Mesodermal cell (in vitro differentiated cells): ENCODE results near the gene THSD7B.

Experiments used
- H3K27ac ChIP-seq: 2 replicates; pipeline ENCODE4 v1.7.0; 2013; ENCODE audit warnings: mild to moderate bottlenecking, low read depth, low read length, moderate library complexity; ENCODE audit not compliant: severe bottlenecking
- H3K36me3 ChIP-seq: 2 replicates; pipeline ENCODE4 v1.7.1; 2013; ENCODE audit warnings: mild to moderate bottlenecking, low read length, moderate library complexity; ENCODE audit not compliant: control insufficient read depth, insufficient read depth
- H3K4me1 ChIP-seq: one replicate; pipeline ENCODE4 v1.7.1; 2013; ENCODE audit warnings: mild to moderate bottlenecking, low read length; ENCODE audit not compliant: insufficient read depth, control insufficient read depth, poor library complexity, severe bottlenecking
- H3K4me3 ChIP-seq: 2 replicates; pipeline ENCODE4 v1.7.0; 2013; ENCODE audit warnings: low read length, control low read depth, mild to moderate bottlenecking; ENCODE audit not compliant: insufficient read depth, poor library complexity, severe bottlenecking; ENCODE audit errors: extremely low read depth
- H3K9me3 ChIP-seq: 2 replicates; pipeline ENCODE4 v1.7.1; 2013; ENCODE audit warnings: mild to moderate bottlenecking, low read length, moderate library complexity; ENCODE audit not compliant: control insufficient read depth
- WGBS, 2 experiments: methylation state at CpG; one replicate each; pipeline ENCODE4 v1.1.5; 2013; ENCODE audit warnings: missing lambda C conversion rate in 2 of 2; ENCODE audit not compliant: insufficient coverage in 2 of 2; 5-methylcytosine and 5-hydroxymethylcytosine counted together

The THSD7B gene

DNA sequence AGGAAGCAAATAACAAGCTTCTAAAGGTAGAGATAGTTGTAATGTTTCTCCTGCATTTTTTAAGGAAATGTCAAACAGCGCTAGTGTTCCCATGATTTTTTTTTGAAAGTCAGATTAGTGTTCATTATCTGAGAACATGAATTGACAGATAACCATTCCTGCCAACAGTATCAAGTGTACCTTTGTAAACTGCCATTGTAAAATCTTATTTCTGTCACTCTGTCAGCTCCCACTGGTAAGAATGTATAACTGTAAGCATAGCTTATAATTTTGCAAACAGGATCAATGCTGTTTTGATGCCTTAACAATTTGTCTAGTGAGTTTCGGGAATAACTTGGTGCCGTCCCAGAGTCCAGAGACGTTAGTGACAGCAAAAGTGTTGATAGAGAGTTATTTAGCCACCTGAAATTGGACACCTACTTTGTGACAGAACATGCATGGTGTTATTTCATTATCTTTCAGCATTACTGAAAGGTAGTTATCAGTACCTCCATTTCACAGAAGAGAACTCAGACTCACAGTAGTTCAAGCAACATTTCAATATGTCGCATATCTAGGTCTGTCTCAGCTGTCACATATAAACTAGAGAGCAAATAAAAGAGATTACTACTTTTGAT lies 221.4 kb downstream of the THSD7B start:
- WGBS, 2 experiments: 83 to 100% methylated on average over 1 to 2 of the region's 5 CpGs
- no peaks in the 10 kb centered on the region for H3K9me3 ChIP-seq
- H3K4me3 ChIP-seq: no peak overlapping the region
- no peaks in the 10 kb centered on the region for H3K36me3 ChIP-seq
- no peak overlapping the region for H3K27ac ChIP-seq
- H3K4me1 ChIP-seq: no peaks in the 10 kb centered on the region

DNA sequence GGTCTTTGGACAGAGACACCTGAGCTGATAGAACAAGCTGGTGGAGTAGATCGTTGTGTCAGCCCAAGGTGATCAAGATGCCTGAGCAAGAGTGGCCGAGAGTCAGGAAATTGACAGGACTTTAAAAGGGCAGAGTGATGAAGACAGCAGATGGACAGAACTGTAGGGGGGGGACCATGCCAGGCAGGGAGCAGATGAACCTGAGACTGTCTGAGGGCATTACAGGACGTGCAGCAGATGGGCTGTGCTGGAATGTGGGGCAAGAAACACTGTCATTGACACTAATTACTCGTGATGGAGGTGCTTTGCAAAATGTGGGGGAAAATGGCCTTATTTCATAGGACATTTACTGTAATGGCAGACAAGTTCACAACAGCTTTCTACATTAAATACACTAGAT lies 225.0 kb downstream of the THSD7B start:
- H3K36me3 ChIP-seq: no peaks in the 10 kb centered on the region

DNA sequence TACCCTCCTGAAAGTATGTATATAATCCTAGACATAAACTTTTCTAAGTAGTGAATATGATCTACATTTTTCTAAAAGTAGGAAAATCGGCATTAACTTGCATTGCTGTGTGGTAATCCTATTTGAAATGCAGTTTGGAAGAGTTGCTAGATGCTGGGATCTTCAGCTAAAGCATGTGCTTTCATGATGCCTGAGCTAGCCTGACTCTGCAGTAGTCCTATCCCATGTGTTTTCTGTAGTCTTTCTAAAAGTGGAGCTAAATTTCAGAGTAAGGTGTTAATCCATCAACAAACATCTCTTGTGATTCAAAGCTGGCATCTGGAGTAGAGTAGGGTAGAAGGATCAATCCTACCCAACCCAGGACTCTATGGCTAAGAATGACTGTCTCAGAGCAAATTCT lies 229.4 kb downstream of the THSD7B start:
- 88% methylated on average over 1 of the region's 1 CpG; no CpG with 5 or more reads in 1 of the 2 experiments for WGBS, 2 experiments
- Histone ChIP-seq H3K27ac (no peak overlapping the region), H3K36me3 (no peaks in the 10 kb centered on the region), H3K4me3 (no peak overlapping the region), H3K4me1 (peaks cover 3% of the 10 kb centered on the region), H3K9me3 (no peaks in the 10 kb centered on the region)

More for the DNA sequence above, 225.0 kb downstream of the THSD7B start:
- 79 to 100% methylated on average over 1 to 3 of the region's 4 CpGs for WGBS, 2 experiments
- Histone ChIP-seq H3K9me3 (no peaks in the 10 kb centered on the region), H3K27ac (no peak overlapping the region), H3K4me3 (no peak overlapping the region), H3K4me1 (no peaks in the 10 kb centered on the region)

DNA sequence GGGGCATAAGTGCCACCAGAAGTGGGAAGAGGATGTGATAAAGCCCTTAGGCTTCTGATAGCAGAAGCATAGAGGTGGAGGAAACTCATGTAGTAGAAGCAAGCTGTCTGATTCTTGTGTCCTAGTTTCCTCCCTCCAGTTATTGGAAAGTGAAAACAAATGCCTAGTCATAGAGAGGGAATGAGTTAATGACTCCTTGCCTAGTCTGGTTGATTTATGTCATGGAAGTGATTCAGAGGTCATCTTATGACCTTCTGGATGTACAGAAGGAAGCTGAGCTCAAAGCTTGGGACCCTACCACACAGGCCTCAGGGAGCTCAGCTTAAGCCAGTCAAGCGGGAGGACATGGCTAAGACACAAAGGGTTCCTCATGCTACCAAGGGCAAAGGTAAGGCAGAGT lies 232.2 kb downstream of the THSD7B start:
- WGBS, 2 experiments: 100% methylated on average over 1 of the region's 1 CpG; no CpG with 5 or more reads in 1 of the 2 experiments
- Histone ChIP-seq H3K27ac (peak overlapping the region; percentile 19), H3K4me3 (no peak overlapping the region), H3K36me3 (no peaks in the 10 kb centered on the region), H3K4me1 (peaks cover 3% of the 10 kb centered on the region), H3K9me3 (no peaks in the 10 kb centered on the region)

DNA sequence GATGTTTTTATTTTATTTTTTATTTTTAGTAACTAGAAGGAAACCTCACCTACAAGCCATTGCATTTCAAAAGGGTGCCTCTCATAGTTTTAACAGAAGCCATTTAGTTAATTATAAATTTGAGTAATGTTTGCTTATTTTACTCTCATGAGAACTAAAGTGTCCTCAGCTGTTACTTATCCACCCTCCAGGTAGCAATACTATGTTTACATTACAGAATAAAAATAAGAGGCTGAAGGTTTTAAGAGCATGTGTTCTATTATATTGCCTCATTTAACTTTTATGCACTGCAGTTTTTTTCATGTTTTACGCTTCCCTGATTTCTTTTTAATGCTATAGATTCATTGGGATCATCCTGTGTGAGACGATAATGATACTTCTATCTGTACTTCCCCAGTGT lies 235.5 kb downstream of the THSD7B start:
- 100% methylated on average over 1 of the region's 2 CpGs; no CpG with 5 or more reads in 1 of the 2 experiments for WGBS, 2 experiments
- Histone ChIP-seq H3K4me1 (peaks cover 3% of the 10 kb centered on the region), H3K36me3 (no peaks in the 10 kb centered on the region), H3K4me3 (no peak overlapping the region), H3K27ac (no peak overlapping the region), H3K9me3 (no peaks in the 10 kb centered on the region)

DNA sequence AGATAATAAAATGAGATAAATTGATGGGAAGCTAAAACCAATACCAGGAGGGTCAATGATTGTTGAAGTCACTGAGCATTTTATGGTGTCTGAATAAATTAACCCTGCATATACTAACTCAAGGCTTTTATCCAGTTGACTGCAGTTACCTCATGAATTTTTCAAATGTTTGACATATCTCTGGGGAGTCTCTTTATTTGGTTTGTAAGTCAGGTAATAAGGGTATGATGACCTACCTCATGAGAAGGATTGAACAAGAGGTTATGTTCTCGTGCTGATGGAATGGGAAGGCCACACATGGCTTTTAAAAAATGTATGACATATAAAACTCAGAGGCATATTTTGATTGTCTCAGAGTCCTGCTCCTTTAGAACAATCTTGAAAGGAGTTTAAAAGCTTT lies 237.6 kb downstream of the THSD7B start:
- Histone ChIP-seq H3K4me1 (no peaks in the 10 kb centered on the region), H3K27ac (no peak overlapping the region), H3K4me3 (no peak overlapping the region), H3K36me3 (no peaks in the 10 kb centered on the region), H3K9me3 (no peaks in the 10 kb centered on the region)
- 100% methylated on average over 1 of the region's 1 CpG; no CpG with 5 or more reads in 1 of the 2 experiments for WGBS, 2 experiments

DNA sequence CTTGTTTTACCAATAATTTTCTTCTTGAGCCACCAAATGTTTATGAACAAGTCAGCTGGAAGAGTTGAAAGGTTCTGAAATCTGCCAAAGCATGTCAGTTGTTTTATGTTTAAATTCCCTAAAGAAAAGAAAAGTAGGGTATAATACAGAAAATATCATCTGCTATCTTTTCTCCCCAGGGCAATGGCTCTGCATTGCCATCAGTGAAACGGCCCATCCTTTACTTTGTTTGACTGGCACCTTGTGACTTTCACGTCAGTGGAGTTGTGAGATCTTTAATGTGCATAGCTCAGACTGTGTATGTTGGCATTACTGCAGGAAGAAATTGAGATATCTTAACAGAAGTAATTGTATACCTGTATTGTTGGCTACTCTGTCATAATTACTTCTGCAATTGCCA lies 239.9 kb downstream of the THSD7B start:
- no peak overlapping the region for H3K4me3 ChIP-seq
- 60% methylated on average over 2 of the region's 2 CpGs; no CpG with 5 or more reads in 1 of the 2 experiments for WGBS, 2 experiments
- no peak overlapping the region for H3K27ac ChIP-seq
- H3K4me1 ChIP-seq: no peaks in the 10 kb centered on the region
- H3K9me3 ChIP-seq: no peaks in the 10 kb centered on the region
- H3K36me3 ChIP-seq: no peaks in the 10 kb centered on the region

DNA sequence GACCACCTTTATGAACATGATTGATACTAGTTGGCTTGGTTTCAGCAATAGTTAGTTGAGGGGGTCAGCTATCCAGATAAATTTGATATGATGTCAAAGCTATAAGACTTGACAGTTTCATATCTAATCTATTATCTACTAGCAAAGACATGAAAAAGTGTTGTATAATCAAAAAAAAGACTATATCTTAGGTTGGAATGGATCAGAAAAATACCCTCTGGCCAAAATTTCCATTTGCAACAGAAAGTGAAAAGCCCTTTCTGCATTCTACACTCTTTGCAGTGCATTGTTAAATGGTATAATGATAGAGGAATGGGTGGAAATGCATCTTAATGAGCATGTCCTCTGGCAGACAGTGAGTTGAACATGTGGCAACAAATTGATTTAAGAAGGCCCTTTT lies 242.6 kb downstream of the THSD7B start:
- no peak overlapping the region for H3K4me3 ChIP-seq
- H3K9me3 ChIP-seq: no peaks in the 10 kb centered on the region

DNA sequence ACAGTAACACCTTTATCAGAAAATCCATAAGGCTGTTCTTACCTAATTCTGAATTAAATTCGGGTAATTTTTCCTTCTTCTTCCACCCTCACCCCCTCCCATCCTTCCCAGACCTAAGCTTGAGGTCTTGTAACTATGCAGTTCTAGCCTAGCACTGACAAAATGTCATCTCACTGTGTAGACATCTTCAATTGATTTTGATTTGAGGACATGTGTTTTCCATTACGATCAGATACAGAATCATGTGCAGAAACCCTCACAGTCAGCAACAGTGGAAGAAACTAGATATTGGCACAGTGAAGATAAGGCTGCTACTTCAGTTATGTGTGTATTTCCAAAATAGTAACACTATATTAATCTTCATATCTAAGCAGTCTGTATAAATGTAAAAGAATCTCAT lies 244.6 kb downstream of the THSD7B start:
- Histone ChIP-seq H3K9me3 (no peaks in the 10 kb centered on the region), H3K4me1 (no peaks in the 10 kb centered on the region), H3K36me3 (no peaks in the 10 kb centered on the region), H3K4me3 (no peak overlapping the region), H3K27ac (no peak overlapping the region)
- WGBS, 2 experiments: 77 to 100% methylated on average over 1 to 2 of the region's 2 CpGs

More for the DNA sequence above, 242.6 kb downstream of the THSD7B start:
- no peak overlapping the region for H3K27ac ChIP-seq
- no peaks in the 10 kb centered on the region for H3K36me3 ChIP-seq
- H3K4me1 ChIP-seq: no peaks in the 10 kb centered on the region

DNA sequence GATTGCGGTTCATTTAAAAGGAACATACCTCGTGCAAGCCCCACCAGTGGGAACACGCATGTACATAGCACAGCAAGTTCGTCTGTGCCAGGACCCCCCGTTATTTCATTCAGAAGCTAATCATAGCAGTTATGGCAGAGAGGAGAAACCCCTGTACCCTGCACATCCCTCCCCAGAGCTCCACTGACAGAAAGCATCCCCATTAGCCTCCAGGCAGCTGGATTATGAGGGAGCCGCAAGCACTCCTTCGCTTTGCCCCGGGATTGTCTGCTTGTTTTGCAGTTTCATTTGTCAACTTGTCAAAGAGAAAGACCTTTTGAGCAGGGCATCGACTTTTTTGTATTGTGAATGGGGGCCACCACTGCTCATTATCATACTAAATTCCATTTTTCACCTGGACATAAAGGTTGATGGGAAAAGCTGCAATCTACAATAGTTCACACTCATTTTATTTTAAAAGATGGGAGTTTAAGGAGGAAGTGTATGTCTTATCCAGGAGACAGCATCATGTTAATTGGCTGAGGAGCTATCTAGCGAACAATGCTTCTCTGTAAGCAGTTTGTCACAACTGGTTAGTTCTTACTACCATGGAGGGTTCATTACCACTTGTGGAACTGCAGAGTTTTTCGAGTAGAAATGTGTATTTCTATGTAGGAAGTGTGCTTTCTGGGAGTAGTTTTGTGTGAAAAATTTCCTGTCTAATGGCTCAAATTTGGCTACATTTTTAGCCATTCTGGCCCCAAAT lies 255.3 kb downstream of the THSD7B start:
- Histone ChIP-seq H3K4me3 (no peak overlapping the region), H3K4me1 (no peaks in the 10 kb centered on the region), H3K36me3 (no peaks in the 10 kb centered on the region), H3K9me3 (no peaks in the 10 kb centered on the region), H3K27ac (no peak overlapping the region)
- 92 to 93% methylated on average over 7 to 10 of the region's 11 CpGs for WGBS, 2 experiments

DNA sequence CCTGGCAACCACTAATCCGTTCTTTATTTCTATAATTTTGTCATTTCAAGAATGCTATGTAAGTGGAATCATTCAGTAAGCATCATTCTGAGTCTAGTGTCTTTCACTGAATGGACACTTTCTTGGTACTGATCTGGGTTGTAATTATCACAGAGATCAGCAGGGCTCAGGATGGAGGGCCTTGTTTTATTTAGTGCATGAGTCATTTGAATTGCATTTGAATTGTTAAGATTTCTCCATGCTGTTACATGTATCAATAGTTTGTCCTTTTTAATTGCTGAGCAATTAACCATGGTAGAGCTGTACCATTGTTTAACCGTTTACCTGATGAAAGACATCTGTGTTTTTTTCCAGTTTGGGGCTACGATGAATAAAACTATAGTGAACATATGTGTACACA lies 256.4 kb downstream of the THSD7B start:
- WGBS, 2 experiments: 100% methylated on average over 2 of the region's 3 CpGs; no CpG with 5 or more reads in 1 of the 2 experiments
- H3K9me3 ChIP-seq: no peaks in the 10 kb centered on the region
- H3K4me1 ChIP-seq: no peaks in the 10 kb centered on the region
- no peak overlapping the region for H3K4me3 ChIP-seq
- H3K27ac ChIP-seq: no peak overlapping the region
- no peaks in the 10 kb centered on the region for H3K36me3 ChIP-seq
